ENCODE results near the gene DCTD. TPM values are rescaled to one million over a fixed set of nuclear protein-coding genes. Genes with fewer than 3 reads are reported as not detected.

DCTD gene
- total and polyA plus RNA-seq, 4 donors, result 36.9 to 52.9 (median 44.7) TPM

GRCh38 chr4:182896421-182896820 is 20.8 kb downstream of the DCTD start:
- H3K27ac ChIP-seq (ENCODE audit: low read depth in 1 of 2, low read length in 2 of 2), result peak overlapping the region; percentile 71 to 73
- peaks cover 2 to 21% (median 14%) of the 10 kb centered on the region in 4 donors for H3K36me3 ChIP-seq (ENCODE audit: control insufficient read depth in 4 of 4, insufficient read depth in 3 of 4, low read depth in 1 of 4, low read length in 3 of 4)
- WGBS, result 90% methylated on average over 8 of the region's 8 CpGs

More at GRCh38 chr4:182896421-182896820, 20.8 kb downstream of the DCTD start:
- Histone ChIP-seq H3K9me3 (ENCODE audit: control insufficient read depth in 4 of 4, low read length in 3 of 4) (no peaks in the 10 kb centered on the region), H3K4me1 (ENCODE audit: control insufficient read depth in 4 of 4, insufficient read depth in 4 of 4, low read length in 3 of 4) (peaks cover 17 to 55% (median 49%) of the 10 kb centered on the region in 4 donors), H3K27me3 (ENCODE audit: control insufficient read depth in 4 of 4, insufficient read depth in 4 of 4, low read length in 3 of 4) (no peaks in the 10 kb centered on the region), H3K9ac (ENCODE audit: low read depth in 1 of 2, low read length in 2 of 2) (no peak overlapping the region), H3K4me3 (ENCODE audit: low read depth in 1 of 3, low read length in 3 of 3) (no peak overlapping the region)
- DNase-seq (ENCODE audit: low spot score), result no peak
- TF ChIP-seq EGR1 (IDR thresholded peaks at IDR 0.05; ENCODE audit: low read depth in 2 of 2) (no peak), NR2F2 (IDR thresholded peaks at IDR 0.05) (no peak), RAD21 (IDR thresholded peaks at IDR 0.05) (no peak), GABPA (IDR thresholded peaks at IDR 0.05 in 1 of 2, conservative IDR thresholded peaks at IDR 0.05 in 1 of 2) (no peak), SP1 (IDR thresholded peaks at IDR 0.05) (no peak), JUND (IDR thresholded peaks at IDR 0.05) (no peak), REST (IDR thresholded peaks at IDR 0.05) (no peak), FOXA1 (IDR thresholded peaks at IDR 0.05) (no peak), ZBTB33 (IDR thresholded peaks at IDR 0.05) (no peak), TAF1 (conservative IDR thresholded peaks at IDR 0.05) (no peak), FOXA2 (IDR thresholded peaks at IDR 0.05) (no peak)
- TF ChIP-seq, protein P1, sequence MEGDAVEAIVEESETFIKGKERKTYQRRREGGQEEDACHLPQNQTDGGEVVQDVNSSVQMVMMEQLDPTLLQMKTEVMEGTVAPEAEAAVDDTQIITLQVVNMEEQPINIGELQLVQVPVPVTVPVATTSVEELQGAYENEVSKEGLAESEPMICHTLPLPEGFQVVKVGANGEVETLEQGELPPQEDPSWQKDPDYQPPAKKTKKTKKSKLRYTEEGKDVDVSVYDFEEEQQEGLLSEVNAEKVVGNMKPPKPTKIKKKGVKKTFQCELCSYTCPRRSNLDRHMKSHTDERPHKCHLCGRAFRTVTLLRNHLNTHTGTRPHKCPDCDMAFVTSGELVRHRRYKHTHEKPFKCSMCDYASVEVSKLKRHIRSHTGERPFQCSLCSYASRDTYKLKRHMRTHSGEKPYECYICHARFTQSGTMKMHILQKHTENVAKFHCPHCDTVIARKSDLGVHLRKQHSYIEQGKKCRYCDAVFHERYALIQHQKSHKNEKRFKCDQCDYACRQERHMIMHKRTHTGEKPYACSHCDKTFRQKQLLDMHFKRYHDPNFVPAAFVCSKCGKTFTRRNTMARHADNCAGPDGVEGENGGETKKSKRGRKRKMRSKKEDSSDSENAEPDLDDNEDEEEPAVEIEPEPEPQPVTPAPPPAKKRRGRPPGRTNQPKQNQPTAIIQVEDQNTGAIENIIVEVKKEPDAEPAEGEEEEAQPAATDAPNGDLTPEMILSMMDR (IDR thresholded peaks at IDR 0.05; ENCODE audit: low read depth, low read length, missing input control), result no peak

All from liver (tissue), 9 donors.